Measurements from ENCODE around the gene PIP4K2A.

DNA sequence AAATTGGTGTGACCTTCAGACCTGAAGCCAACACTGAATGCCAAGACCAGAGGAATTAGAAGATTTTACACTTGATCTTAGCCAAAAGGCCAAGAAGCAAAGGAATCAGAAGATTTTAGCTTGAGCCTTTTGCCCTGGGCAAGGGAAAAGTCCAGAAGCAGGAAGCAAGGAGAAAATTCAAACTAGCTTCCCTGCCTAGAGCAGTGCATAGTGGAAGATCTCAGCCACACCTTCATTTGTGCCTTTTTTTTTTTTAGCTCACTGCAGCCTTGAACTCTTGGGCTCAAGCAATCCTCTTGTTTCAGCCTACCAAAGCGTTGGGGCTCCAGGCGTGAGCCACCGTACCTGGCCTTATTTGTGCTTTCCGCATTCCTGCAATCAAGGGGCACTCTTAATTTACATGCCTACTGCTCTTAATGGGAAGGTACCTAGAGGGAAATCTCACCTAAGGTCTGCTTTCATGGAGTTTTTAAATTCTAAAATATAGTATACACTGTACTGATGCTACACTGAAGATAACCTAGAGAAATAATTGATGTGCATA, 8.3 kb upstream of the PIP4K2A start:
- TF ChIP-seq, protein P1, sequence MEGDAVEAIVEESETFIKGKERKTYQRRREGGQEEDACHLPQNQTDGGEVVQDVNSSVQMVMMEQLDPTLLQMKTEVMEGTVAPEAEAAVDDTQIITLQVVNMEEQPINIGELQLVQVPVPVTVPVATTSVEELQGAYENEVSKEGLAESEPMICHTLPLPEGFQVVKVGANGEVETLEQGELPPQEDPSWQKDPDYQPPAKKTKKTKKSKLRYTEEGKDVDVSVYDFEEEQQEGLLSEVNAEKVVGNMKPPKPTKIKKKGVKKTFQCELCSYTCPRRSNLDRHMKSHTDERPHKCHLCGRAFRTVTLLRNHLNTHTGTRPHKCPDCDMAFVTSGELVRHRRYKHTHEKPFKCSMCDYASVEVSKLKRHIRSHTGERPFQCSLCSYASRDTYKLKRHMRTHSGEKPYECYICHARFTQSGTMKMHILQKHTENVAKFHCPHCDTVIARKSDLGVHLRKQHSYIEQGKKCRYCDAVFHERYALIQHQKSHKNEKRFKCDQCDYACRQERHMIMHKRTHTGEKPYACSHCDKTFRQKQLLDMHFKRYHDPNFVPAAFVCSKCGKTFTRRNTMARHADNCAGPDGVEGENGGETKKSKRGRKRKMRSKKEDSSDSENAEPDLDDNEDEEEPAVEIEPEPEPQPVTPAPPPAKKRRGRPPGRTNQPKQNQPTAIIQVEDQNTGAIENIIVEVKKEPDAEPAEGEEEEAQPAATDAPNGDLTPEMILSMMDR (IDR thresholded peaks at IDR 0.05; ENCODE audit: control extremely low read depth in 1 of 3, insufficient read depth in 1 of 3, low read depth in 1 of 3, low read length in 3 of 3): no peak
- TF ChIP-seq, protein P2, sequence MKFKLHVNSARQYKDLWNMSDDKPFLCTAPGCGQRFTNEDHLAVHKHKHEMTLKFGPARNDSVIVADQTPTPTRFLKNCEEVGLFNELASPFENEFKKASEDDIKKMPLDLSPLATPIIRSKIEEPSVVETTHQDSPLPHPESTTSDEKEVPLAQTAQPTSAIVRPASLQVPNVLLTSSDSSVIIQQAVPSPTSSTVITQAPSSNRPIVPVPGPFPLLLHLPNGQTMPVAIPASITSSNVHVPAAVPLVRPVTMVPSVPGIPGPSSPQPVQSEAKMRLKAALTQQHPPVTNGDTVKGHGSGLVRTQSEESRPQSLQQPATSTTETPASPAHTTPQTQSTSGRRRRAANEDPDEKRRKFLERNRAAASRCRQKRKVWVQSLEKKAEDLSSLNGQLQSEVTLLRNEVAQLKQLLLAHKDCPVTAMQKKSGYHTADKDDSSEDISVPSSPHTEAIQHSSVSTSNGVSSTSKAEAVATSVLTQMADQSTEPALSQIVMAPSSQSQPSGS (IDR thresholded peaks at IDR 0.05; ENCODE audit: low read length): no peak
- TF ChIP-seq YY1 (IDR thresholded peaks at IDR 0.05; ENCODE audit: low read depth, low read length): no peak
- no peak for TF ChIP-seq RFX5 (IDR thresholded peaks at IDR 0.05; ENCODE audit: borderline replicate concordance, low read depth, low read length)
- no peak for TF ChIP-seq PHF8 (conservative IDR thresholded peaks at IDR 0.05; ENCODE audit: low read depth, low read length)
- no peak for TF ChIP-seq SUZ12 (IDR thresholded peaks at IDR 0.05; ENCODE audit: low read length)
- no peak for TF ChIP-seq CHD2 (IDR thresholded peaks at IDR 0.05; ENCODE audit: low read length)
- peak; percentile 52; the same call in 1 of the 2 replicates for TF ChIP-seq TEAD4 (IDR thresholded peaks at IDR 0.05; ENCODE audit: low read depth, low read length)
- TF ChIP-seq, protein P3, sequence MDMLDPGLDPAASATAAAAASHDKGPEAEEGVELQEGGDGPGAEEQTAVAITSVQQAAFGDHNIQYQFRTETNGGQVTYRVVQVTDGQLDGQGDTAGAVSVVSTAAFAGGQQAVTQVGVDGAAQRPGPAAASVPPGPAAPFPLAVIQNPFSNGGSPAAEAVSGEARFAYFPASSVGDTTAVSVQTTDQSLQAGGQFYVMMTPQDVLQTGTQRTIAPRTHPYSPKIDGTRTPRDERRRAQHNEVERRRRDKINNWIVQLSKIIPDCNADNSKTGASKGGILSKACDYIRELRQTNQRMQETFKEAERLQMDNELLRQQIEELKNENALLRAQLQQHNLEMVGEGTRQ (IDR thresholded peaks at IDR 0.05; ENCODE audit: low read length): no peak
- TF ChIP-seq EP300 (IDR thresholded peaks at IDR 0.05; ENCODE audit: borderline replicate concordance in 1 of 2, low read depth in 2 of 2, low read length in 2 of 2): no peak
- TF ChIP-seq CEBPB (IDR thresholded peaks at IDR 0.05; ENCODE audit: low read depth, low read length): no peak
- no peak for TF ChIP-seq CTBP2 (IDR thresholded peaks at IDR 0.05; ENCODE audit: borderline replicate concordance, insufficient read depth, insufficient read length, low read length)
- TF ChIP-seq HDAC2 (IDR thresholded peaks at IDR 0.05; ENCODE audit: borderline replicate concordance in 1 of 2, low read depth in 2 of 2, low read length in 2 of 2): no peak
- TF ChIP-seq, protein P4, sequence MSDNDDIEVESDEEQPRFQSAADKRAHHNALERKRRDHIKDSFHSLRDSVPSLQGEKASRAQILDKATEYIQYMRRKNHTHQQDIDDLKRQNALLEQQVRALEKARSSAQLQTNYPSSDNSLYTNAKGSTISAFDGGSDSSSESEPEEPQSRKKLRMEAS (IDR thresholded peaks at IDR 0.05): no peak

Measured in H1 (cell line).